ENCODE results near the gene PLD4.

DNA sequence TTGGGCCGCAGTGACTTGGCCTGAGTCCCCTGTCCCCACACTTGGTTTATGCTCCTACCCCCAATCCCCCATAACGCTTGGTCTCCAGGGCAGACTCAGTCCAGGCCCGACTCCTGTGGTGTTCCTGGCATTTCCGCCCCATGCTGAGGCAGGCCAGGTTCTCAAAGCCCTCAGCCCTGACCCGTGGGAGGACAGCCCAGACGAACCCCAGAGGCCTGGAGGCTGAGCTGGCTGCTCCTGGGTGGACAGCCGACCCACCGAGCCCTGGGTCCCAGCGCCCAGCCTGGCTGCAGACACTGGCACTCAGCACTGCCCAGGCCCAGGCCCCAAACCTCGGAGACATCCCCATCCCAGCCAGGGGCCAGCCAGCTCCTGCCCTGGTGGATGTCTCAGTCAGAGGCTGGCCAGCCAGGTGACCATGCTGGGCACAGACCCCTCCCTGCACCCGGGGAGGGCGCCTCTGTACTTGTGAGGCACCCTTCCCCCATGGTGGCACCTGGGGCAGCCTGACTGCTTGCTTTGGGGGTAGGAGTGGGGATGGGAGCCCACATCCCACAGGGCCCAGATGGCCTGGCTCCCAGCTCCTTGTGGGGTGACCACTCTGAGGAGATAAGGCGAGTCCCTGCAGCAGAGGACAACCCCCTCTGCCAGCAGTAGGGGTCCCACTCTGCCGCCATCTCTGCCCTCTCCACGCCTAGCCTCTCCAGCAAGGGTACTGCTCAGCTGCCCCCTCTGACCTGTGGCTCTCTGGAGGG lies 1.4 kb downstream of the PLD4 start:
- TF ChIP-seq CTCF (IDR thresholded peaks at IDR 0.05) (no peak), POLR2A (IDR thresholded peaks at IDR 0.05) (no peak), EP300 (IDR thresholded peaks at IDR 0.05) (no peak)
